Measurements from ENCODE around the gene PGPEP1. TPM values are rescaled to one million over a fixed set of nuclear protein-coding genes. Genes with fewer than 3 reads are reported as not detected.

The PGPEP1 gene
- total RNA-seq, 1 experiment from 2014 or later: 15.8 TPM

DNA sequence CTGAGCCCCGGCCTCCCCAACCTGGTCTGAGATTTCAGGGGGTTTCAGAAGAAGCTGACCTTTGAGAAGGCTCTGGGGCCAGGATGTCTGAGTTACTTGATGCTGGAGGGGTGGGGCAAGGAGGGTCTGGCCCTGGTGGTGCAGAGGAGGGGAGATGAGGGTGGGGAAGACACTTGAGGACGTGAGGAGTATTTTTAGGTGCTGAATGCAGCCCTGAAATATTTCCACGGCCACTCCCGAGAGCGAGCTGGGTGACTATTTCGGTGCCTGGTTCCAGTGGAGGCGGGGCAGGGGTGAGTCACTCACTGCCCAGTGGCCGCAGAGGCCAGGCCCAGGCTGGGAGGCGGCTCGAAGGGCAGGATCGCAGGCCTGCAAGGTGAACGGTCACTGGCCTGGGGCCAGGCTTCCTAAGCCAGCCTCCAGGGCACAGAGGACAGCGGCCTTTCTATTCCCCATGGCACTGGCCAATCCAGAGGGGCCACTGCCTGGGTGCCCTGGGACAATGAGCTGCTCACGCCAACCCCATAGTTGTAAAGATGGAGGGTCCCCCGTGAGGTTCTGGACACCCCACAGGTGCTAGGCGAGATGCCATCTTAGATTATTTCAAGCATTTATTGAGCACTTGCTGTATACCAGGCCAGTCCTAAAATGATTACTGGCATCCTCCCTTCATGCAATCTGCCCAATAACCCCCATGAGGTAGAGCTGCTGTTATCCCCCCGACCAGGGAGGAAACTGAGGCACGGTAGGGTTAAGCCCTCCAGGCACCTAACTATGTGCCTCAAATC is 39.3 kb upstream of the PGPEP1 start:
- DNase-seq (ENCODE audit: low spot score): no peak
- H3K4me1 ChIP-seq (ENCODE audit: insufficient read depth, low read length, poor library complexity, severe bottlenecking): peaks cover 17% of the 10 kb centered on the region
- no peaks in the 10 kb centered on the region for H3K9me3 ChIP-seq (ENCODE audit: low read depth, low read length, poor library complexity, severe bottlenecking)
- H3K36me3 ChIP-seq (ENCODE audit: insufficient read depth, low read length, poor library complexity, severe bottlenecking): peaks cover 3% of the 10 kb centered on the region
- intact Hi-C loops (cut with micrococcal nuclease; ENCODE audit: unreplicated experiment): no loop called here
- no peak for TF ChIP-seq EZH2 (IDR thresholded peaks at IDR 0.05; ENCODE audit: borderline replicate concordance, low read depth, low read length, poor library complexity, severe bottlenecking)
- TF ChIP-seq, protein P1, sequence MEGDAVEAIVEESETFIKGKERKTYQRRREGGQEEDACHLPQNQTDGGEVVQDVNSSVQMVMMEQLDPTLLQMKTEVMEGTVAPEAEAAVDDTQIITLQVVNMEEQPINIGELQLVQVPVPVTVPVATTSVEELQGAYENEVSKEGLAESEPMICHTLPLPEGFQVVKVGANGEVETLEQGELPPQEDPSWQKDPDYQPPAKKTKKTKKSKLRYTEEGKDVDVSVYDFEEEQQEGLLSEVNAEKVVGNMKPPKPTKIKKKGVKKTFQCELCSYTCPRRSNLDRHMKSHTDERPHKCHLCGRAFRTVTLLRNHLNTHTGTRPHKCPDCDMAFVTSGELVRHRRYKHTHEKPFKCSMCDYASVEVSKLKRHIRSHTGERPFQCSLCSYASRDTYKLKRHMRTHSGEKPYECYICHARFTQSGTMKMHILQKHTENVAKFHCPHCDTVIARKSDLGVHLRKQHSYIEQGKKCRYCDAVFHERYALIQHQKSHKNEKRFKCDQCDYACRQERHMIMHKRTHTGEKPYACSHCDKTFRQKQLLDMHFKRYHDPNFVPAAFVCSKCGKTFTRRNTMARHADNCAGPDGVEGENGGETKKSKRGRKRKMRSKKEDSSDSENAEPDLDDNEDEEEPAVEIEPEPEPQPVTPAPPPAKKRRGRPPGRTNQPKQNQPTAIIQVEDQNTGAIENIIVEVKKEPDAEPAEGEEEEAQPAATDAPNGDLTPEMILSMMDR (conservative IDR thresholded peaks at IDR 0.05; ENCODE audit: low read depth, low read length): no peak
- ChIA-PET CTCF (no interaction called here), POLR2A (ENCODE audit: low non-redundant PET) (interaction anchor here (0.5 to 0.6 kb wide), 2 partner anchors 22 kb away, joined by 3 to 8 read pairs; no protein-coding TSS in a partner anchor)
- H3K4me3 ChIP-seq (ENCODE audit: low read depth, low read length, poor library complexity, severe bottlenecking): no peak overlapping the region
- H3K27ac ChIP-seq (ENCODE audit: low read depth, low read length, poor library complexity, severe bottlenecking): no peak overlapping the region
- no TSS peak for BruUV-seq (replicated peaks)
- H3K27me3 ChIP-seq (replicated peaks; ENCODE audit: insufficient read depth, low read depth, low read length, poor library complexity): no peaks in the 10 kb centered on the region

DNA sequence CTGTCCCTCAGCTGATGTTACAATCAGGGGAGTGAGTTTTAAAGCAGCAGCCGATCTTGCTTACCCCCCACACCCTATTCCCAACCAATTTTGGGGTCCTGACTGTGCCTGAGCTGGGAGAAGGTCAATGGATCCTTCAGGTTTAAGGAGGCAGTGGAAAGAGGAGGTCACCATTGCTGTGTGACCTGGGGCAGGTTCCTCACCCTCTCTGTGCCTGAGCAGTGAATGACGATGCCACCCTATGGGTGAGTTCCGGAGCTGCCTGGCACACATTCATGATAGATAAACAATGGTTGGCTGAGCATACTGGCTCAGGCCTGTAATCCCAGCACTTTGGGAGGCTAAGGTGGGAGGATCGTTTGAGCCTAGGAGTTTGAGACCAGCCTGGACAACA is 38.7 kb upstream of the PGPEP1 start:
- Histone ChIP-seq H3K4me3 (ENCODE audit: low read depth, low read length, poor library complexity, severe bottlenecking) (no peak overlapping the region), H3K9me3 (ENCODE audit: low read depth, low read length, poor library complexity, severe bottlenecking) (no peaks in the 10 kb centered on the region), H3K27me3 (replicated peaks; ENCODE audit: insufficient read depth, low read depth, low read length, poor library complexity) (no peaks in the 10 kb centered on the region), H3K27ac (ENCODE audit: low read depth, low read length, poor library complexity, severe bottlenecking) (no peak overlapping the region), H3K4me1 (ENCODE audit: insufficient read depth, low read length, poor library complexity, severe bottlenecking) (peaks cover 17% of the 10 kb centered on the region), H3K36me3 (ENCODE audit: insufficient read depth, low read length, poor library complexity, severe bottlenecking) (peaks cover 5% of the 10 kb centered on the region)
- no peak for DNase-seq (ENCODE audit: low spot score)
- ChIA-PET CTCF (no interaction called here), POLR2A (ENCODE audit: low non-redundant PET) (interaction anchor here (0.5 kb wide), 1 partner anchor 22 kb away, joined by 3 read pairs; no protein-coding TSS in a partner anchor)
- intact Hi-C loops (cut with micrococcal nuclease; ENCODE audit: unreplicated experiment): no loop called here
- TF ChIP-seq EZH2 (IDR thresholded peaks at IDR 0.05; ENCODE audit: borderline replicate concordance, low read depth, low read length, poor library complexity, severe bottlenecking): no peak
- TF ChIP-seq, protein P1 (conservative IDR thresholded peaks at IDR 0.05; ENCODE audit: low read depth, low read length): no peak
- BruUV-seq (replicated peaks): no TSS peak

DNA sequence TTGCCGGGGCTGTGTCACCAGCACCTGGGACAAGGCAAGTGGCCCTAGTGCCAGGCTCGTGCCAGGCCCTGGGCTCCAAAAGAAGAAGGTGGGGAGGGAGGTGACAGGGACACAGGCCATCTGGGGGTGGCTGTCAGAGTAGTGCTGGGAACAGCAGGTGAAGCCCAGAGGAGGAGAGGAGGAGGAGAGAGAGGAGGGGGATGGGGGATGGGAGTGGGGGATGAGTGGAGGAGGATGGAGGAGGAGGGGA is 36.3 kb upstream of the PGPEP1 start:
- Histone ChIP-seq H3K9me3 (ENCODE audit: low read depth, low read length, poor library complexity, severe bottlenecking) (no peaks in the 10 kb centered on the region), H3K36me3 (ENCODE audit: insufficient read depth, low read length, poor library complexity, severe bottlenecking) (peaks cover 17% of the 10 kb centered on the region), H3K27ac (ENCODE audit: low read depth, low read length, poor library complexity, severe bottlenecking) (peak overlapping the region; percentile 90), H3K4me1 (ENCODE audit: insufficient read depth, low read length, poor library complexity, severe bottlenecking) (peaks cover 17% of the 10 kb centered on the region), H3K27me3 (replicated peaks; ENCODE audit: insufficient read depth, low read depth, low read length, poor library complexity) (no peaks in the 10 kb centered on the region), H3K4me3 (ENCODE audit: low read depth, low read length, poor library complexity, severe bottlenecking) (no peak overlapping the region)
- ChIA-PET POLR2A (ENCODE audit: low non-redundant PET) (interaction anchor here (0.5 to 1.3 kb wide), 2 partner anchors 19 to 23 kb away, joined by 4 to 9 read pairs; partner anchors contain the start of genes JUND and LSM4), CTCF (interaction anchor here (1.8 kb wide), 1 partner anchor 25 kb away, joined by 18 read pairs; no protein-coding TSS in a partner anchor)
- BruUV-seq (replicated peaks): no TSS peak
- no peak for TF ChIP-seq EZH2 (IDR thresholded peaks at IDR 0.05; ENCODE audit: borderline replicate concordance, low read depth, low read length, poor library complexity, severe bottlenecking)
- TF ChIP-seq, protein P1 (conservative IDR thresholded peaks at IDR 0.05; ENCODE audit: low read depth, low read length): no peak
- intact Hi-C loops (cut with micrococcal nuclease; ENCODE audit: unreplicated experiment): no loop called here
- DNase-seq (ENCODE audit: low spot score): no peak
